GM18873 (cell line): Measurements from ENCODE around the gene DMD.

Source experiments
- ATAC-seq: cut with Tn5 transposase; IDR thresholded peaks from one replicate; pipeline ENCODE4 v1.9.1; 2021; ENCODE audit warnings: mild to moderate bottlenecking, moderate library complexity, moderate number of reproducible peaks; ENCODE audit not compliant: unreplicated experiment, low FRiP score

Gene DMD

DNA sequence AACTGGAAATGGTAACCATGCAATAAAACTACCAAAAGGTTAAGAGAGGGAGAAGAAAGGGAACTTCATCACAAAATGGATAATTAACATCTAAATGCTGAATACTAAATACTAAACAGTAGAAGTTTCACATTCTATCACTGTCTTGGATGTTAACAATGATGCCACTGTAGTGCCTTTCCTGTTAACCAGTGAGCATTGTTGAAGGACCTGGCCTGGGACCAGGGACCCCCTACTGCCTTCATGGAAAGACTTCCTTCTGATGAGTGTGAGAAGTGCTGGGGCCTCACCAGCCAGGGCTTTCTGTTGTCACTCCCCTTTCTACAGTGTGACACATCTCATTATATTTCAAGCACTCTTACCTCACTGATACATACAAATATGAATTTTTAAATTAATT, 1400.2 kb downstream of the DMD start:
- ATAC-seq, result no peak

DNA sequence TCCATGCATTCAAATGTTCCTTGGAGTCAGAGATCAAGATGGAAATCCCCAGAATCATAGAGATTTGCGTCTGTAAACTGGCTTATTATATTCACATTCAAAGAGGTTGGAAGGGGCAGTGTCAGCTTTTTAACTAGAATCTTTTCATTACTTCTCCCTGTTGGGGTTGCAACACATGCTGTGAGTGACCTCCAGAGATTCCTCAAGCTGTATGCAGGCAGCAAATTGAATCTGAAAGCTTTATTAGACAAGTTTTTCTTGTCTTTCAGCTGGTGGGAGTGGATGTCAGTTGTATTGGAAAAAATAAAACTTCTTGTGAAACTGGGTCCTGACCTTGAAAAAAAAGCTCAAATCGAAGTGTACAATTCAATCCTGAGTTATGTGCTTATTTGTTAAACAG, 1403.0 kb downstream of the DMD start:
- ATAC-seq, result no peak

GRCh38 chrX:31807165-31807564, 1404.2 kb downstream of the DMD start:
- ATAC-seq, result no peak

GRCh38 chrX:31805781-31806180, 1405.6 kb downstream of the DMD start:
- no peak for ATAC-seq

DNA sequence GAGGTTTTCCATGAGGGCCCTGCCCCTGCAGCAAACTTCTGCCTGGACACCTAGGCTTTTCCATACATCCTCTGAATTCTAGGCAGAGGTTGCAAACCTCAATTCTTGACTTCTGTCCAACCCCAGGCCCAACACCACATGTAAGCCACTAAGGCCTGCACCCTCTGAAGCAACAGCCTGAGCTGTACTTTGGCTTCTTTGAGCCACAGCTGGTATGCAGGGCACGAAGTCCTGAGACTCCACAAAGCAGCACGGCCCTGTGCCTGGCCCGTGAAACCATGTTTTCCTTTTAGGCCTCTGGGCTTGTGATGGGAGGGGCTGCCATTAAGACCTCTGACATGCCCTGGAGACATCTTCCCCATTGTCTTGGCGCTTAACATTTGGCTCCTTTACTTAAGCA, 1411.1 kb downstream of the DMD start:
- no peak for ATAC-seq

DNA sequence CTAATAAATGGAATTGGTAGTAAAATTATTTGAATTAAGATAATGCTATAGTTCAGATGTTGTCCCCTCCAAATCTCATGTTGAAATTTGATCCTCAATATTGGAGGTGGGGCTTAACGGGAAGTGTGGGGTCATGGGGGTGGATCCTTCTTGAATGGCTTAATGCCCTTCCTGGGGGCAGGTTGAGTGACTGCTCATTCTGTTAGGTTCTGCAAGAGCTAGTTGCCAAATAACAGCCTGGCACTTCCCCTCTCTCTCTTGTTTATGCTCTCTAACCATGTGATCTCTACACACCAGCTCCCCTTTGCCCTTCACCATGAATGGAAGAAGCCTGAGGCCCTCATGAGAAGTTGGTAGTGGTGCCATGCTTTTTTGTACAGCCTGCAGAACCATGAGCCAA, 1414.7 kb downstream of the DMD start:
- ATAC-seq, result no peak

- no peak for ATAC-seq
Observed at GRCh38 chrX:31747411-31747810, 1463.9 kb downstream of the DMD start.

GRCh38 chrX:31743004-31743403, 1468.3 kb downstream of the DMD start:
- ATAC-seq, result no peak

GRCh38 chrX:31717474-31717873, 1493.9 kb downstream of the DMD start:
- no peak for ATAC-seq

DNA sequence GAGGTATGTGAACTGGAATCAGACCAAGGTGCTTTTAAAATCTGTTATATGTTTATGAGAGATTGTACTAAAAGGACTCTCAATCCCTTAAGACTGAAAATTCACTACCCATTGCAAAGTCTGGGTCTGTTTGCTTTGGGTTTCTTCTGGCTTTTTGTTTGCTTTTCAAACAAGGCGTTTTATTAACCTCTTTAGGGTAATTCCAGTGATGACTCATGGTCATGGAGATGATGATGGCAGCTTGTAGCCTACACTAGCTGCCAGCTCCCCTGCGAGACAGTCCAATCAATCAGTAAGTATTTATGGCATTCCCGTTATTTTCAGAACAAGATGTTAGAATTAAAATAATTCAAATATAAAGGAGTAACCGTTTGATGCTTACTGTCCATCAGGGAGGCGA, 1495.7 kb downstream of the DMD start:
- ATAC-seq, result no peak

GRCh38 chrX:31714797-31715196, 1496.6 kb downstream of the DMD start:
- no peak for ATAC-seq

DNA sequence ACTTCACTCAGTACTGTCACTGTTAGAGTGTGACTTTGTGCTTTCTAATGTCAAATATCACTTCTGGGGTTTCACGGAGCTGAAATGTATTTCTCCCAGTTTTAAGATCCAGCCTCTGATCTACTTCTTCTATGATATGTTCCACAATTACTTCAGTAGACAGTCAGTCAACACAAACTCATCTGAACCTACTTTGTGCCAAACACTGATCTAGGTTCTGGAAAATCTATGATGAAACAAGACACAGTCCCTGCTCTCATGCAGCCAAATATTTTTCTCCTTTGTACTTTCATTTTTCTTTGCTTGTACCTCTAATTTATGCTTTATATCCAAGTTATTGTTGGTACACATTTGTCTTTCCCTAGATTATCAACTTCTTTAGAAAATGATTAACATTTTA, 1498.2 kb downstream of the DMD start:
- no peak for ATAC-seq

- no peak for ATAC-seq
Observed at GRCh38 chrX:31711166-31711565, 1500.2 kb downstream of the DMD start.

DNA sequence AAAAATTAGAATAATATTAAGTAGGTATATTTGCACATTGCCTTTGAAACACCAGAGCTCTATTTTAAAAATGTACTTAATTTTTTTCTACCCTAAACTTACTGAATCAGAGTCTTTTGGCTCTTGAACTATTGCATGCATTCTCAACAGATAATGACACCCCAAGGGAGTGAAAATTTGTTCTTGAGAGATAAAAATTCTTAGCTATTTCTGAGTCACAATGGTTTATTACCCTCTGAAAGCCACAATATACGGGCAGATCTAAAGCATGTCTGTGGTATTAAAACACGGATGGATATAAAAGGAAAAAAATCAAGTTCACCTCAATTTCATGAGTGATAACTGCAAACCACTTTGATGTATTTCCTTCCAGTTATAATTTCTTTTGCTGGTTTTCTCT, 1503.2 kb downstream of the DMD start:
- no peak for ATAC-seq

DNA sequence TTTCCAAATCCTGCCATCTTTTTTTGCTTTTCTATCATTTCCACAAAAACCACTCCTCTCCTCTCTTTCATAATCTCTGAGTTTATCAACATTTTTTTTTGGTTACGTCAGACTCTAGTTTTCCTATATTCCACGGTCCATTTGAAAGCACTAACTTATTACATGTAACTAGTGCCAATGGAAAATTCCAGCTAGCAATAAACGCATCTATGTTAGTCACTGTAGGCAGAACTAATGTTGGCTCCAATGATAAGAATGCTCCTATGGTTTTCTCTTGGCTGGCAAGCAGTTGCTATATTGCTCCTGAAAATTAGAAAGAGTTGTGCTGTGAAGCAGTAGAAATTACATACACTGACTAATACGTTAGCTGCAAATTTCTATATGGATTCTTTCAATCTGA, 1504.9 kb downstream of the DMD start:
- ATAC-seq, result no peak

- no peak for ATAC-seq
Observed at GRCh38 chrX:31705816-31706215, 1505.5 kb downstream of the DMD start.

GRCh38 chrX:31704938-31705337, 1506.4 kb downstream of the DMD start:
- ATAC-seq, result no peak

GRCh38 chrX:31702222-31702621, 1509.1 kb downstream of the DMD start:
- no peak for ATAC-seq

GRCh38 chrX:31697294-31697916, 1513.9 kb downstream of the DMD start:
- ATAC-seq, result no peak

- ATAC-seq, result no peak
Observed at GRCh38 chrX:31679861-31680260, 1531.5 kb downstream of the DMD start.

DNA sequence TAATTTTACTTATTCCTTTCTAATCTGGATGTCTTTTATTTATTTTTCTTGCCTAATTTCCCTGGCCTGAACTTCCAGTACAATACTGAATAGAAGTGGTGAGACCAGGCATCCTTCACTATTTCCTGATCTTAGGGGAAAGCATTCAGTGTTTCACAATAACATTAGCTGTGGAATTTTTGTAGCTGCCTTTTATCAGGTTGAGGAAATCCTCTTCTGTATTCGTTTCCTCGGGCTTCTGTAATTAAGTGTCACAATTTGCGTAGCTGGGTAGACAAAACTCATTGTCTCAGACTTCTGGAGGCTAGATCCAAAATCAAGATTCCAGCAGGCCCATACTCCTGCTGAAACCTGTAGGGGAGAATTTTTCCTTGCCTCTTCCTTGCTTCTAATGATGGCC, 1541.1 kb downstream of the DMD start:
- no peak for ATAC-seq

DNA sequence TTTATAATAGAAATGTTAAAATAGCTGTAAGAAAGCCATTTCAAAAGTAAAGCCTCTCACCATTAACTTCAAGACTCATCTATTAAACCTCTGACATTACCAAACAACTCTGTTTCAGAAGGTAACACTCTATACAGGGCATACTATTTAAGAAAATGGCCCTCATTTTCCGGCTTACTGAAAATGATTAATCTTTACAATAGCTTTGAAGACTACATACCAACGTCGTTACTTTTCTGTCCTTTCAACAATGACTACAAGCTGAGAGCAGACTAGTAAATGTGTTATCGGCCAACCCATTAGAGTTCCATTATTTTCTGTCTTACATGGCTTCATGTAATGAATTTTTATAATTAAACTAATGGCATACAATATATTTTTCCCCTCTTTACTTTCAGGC, 1545.9 kb downstream of the DMD start:
- ATAC-seq, result no peak

DNA sequence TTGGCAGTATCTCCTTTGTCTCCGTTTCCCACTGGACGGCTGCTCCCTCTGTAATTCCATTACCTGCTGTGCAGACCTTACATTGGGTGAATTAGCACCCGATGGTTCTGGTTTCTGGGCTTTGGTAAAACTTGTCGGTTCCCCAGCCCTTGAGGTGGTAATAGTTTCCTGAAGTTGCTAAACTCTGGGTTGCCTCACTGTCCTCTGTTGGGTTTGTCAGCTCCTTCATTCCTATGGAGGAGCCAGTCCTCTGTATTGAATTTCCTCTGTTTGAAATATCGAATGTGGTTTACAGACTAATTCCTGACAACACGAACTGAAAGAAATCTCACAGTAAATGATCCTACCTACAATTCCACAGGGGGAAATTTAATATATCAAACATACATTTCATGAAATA, 1548.2 kb downstream of the DMD start:
- no peak for ATAC-seq
